Measurements from ENCODE around the gene CEACAM16.
"Not testable (repeated sequence)": the region's sequence is repeated elsewhere in the genome, so short reads cannot be mapped to it uniquely, and the experiment has no call there.

Gene CEACAM16

DNA sequence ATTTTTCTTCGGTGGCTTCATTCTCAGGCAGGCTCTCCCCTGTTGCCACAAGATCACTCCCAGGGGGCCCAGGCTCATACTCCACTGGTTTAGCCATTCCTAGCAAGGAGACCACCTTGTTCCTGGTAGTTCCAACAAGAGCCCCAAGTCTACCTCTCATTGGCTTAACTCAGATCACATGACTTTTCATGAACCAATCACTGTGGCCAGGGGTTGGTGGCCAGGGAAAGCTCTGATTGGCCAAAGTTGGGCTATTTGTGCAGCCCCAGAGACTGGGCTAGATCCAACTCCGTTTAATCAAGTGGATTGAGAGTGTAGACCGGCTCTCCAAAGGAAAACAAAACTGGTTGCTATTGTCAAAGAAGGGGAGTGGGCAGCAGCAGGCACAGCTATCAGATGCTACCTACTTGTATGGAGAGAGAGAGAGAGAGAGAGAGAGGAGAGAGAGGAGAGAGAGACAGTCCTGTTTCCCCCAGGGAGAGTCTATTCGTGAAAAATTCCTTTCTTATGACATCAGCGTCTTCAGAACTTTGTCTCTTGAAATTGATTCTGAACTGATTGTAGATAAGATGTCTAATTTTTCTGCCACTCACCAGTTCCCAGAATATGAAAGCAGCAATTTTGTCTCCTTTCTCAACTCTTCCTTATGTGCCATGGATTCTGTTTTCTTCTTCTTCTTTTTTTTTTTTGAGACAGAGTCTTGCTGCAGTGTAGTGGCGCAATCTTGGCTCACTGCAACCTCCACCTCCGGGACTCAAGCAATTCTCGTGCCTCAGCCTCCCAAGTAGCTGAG lies 21.7 kb upstream of the CEACAM16 start:
- no peak for DNase-seq (ENCODE audit: low read depth in 2 of 2)

- DNase-seq (ENCODE audit: low read depth in 2 of 2), result no peak
These were observed 18.4 kb upstream of the CEACAM16 start for GRCh38 chr19:44680536-44680935.

GRCh38 chr19:44681992-44682790 lies 16.8 kb upstream of the CEACAM16 start:
- no peak for DNase-seq (ENCODE audit: low read depth in 2 of 2)

DNA sequence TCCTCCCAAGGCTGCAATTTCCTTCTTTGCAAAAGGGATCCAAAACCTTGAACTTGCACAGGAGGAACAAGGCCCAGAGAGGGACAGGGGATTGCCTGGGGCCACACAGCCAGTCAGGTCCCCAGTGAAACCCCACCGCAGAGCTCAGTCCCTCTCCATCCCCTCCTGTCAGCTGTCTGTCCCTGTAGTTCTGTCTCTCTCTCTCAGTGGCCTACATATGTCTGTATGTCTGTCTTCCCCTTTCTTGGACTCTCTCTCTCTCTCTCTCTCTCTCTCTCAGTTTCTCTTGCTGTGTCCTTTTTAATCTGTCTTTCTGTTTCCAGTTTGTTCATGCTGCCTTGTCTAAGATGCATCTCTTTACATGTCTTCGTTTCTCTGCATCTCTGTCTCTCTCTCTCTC lies 16.1 kb upstream of the CEACAM16 start:
- no peak for DNase-seq (ENCODE audit: low read depth in 2 of 2)

GRCh38 chr19:44683434-44684210 lies 15.3 kb upstream of the CEACAM16 start:
- no peak for DNase-seq (ENCODE audit: low read depth in 2 of 2)

GRCh38 chr19:44684396-44684795 lies 14.6 kb upstream of the CEACAM16 start:
- not testable (repeated sequence) for DNase-seq (ENCODE audit: low read depth in 2 of 2)

DNA sequence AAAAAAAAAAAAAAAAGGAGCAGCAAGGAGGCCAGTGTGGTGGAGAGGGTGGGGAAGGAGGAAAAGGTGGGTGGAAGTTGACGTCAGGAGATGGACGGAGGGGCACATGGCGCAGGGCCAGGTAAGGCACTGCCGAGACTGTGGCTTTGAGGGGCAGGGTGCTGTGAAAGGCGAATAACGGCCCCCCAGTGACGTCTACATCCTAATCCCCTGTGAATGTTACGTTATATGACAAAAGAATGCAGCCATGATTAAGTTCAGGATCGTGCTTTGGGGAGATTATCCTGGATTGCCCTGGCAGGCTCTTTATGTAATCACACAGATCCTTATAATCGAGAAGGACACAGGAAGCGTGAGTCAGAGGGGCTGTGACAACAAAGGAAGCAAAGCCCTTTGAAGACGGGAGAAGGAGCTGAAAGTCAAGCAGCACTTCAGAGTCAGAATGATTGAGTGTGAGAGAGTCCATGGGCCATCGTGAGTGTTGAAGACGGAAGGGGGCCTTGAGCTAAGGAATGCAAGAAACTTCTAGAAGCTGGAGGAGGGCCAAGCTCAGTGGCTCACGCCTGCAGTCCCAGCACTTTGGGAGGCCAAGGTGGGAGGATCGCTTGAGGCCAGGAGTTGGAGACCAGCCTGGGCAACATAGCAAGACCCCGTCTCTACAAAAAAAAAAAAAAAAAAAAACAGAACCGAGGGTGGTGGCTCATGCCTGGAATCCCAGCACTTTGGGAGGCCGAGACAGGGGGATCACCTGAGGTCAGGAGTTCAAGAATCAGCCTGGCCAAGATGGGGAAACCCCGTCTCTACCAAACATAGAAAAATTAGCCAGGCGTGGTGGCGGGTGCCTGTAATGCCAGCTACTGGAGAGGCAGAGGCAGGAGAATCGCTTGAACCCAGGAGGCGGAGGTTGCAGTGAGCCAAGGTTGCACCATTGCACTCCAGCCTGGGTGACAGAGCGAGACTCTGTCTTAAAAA lies 13.8 kb upstream of the CEACAM16 start:
- no peak for DNase-seq (ENCODE audit: low read depth in 2 of 2)

- no peak for DNase-seq (ENCODE audit: low read depth in 2 of 2)
These were observed 13.1 kb upstream of the CEACAM16 start for GRCh38 chr19:44685877-44686276.

DNA sequence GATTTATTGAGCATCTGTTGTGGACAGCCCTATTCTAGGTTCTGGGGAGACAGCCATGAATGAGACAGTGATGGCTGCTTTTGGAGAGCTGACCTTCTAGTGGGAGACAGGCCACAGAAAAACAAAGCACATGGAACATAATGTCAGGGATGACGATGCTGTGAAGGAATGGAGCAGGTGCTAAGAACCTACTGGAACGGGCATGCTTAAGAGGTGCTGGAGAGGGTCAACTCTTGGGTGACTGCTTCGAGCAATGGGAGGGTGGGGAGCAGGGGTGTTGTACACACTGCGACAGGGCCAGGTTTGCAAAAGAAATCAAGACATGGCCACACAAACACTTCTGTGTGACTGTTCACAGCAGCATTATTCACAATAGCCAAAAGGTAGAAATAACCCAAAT lies 12.1 kb upstream of the CEACAM16 start:
- DNase-seq (ENCODE audit: low read depth in 2 of 2), result no peak

DNA sequence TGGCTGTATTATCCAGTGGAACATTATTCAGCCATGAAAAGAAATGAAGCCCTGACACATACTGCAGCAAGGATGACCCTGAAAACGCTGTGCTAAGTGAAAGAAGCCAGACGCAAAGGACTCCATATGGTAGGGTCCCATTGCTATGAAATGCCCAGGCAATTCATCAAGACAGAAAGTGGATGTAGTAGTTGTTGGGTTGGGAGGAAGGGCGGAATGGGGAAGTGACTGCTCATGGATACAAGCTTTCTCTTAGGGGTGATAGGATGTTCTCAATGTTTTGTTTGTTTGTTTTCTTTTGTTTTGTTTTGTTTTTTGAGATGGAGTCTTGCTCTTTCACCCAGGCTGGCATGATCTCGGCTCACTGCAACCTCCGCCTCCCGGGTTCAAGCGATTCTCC lies 11.1 kb upstream of the CEACAM16 start:
- no peak for DNase-seq (ENCODE audit: low read depth in 2 of 2)

GRCh38 chr19:44689290-44690130 lies 9.4 kb upstream of the CEACAM16 start:
- peak; percentile 77 to 82 for DNase-seq (ENCODE audit: low read depth in 2 of 2)

- no peak for DNase-seq (ENCODE audit: low read depth in 2 of 2)
These were observed 8.9 kb upstream of the CEACAM16 start for GRCh38 chr19:44690131-44690440.

DNA sequence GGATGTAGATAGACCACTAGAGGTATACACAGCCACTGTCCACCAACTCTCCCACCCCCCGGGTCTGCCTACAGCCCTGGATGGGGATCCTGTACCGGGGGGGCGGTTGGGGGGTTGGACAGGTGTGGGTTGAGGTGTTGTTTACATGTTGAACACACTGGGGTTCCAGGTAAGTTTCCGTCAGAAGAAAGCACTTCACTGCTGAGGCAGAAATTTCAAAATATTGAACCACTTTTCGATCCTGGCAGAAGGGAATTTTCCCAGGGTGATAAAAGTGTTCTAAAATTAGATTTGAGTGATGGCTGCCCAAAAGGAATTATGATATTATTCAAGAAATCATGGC lies 6.6 kb upstream of the CEACAM16 start:
- DNase-seq (ENCODE audit: low read depth in 2 of 2), result no peak

- peak; percentile 27 to 37 for DNase-seq (ENCODE audit: low read depth in 2 of 2)
These were observed 4.8 kb upstream of the CEACAM16 start for GRCh38 chr19:44694184-44694579.

DNA sequence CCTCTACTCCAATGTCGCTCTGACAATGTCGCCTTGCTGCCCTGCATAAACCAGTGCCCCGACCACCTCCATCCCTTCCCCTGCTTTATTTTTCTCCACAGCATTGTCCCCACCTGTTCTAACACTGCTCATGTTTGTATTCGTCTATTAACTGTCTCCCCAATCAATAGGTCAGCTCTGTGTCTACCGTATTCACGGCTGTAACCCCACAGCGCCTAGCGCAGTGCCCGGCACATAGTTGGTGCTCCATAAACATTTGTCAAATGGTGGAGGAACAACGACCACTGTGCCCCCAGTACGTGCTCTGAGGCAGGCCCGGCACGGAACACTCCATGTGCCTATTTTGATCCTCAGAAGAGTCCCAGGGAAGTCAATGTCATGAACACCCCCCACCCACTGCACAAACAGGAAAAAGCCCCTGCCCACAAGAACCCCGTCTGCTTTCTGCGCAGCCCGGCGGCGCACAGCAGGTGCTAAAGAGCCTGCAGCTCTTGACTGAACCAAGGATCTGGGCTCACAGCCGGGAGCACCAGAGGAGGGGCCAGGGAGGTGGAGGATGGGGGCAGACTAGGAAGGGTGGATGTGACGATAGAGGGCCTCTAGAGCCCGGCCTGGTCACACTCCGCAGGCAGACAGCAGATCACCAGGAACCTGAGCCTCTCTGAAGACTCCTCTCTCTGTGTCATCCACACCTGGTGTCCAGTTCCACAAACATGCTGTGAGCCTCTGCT lies 1.8 kb upstream of the CEACAM16 start:
- DNase-seq (ENCODE audit: low read depth in 2 of 2), result no peak

- DNase-seq (ENCODE audit: low read depth in 2 of 2), result no peak
These were observed 1.3 kb upstream of the CEACAM16 start for GRCh38 chr19:44697670-44698034.

- DNase-seq (ENCODE audit: low read depth in 2 of 2), result no peak
These were observed 1.6 kb downstream of the CEACAM16 start for GRCh38 chr19:44700547-44700946.

DNA sequence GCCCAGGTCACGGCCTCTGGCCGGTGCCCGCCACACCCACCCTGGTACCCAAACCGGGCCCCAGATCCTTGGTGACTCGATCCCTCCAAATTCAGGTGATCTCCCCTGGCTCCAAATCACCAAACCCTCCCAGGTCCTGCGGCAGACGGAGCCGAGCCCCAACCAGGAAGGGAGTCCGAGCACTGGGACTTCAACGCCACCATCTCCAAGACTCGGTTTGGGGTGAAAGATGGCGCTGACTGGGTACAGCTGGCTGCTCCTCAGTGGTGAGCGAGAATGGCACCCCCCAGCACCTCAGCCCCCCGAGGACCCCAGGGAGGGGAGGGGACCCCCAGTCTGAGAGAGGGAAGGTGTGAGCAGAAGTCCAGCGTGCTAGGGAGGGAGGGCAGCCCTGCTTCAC lies 2.3 kb downstream of the CEACAM16 start:
- DNase-seq (ENCODE audit: low read depth in 2 of 2), result no peak

GRCh38 chr19:44702551-44703176 lies 3.7 kb downstream of the CEACAM16 start:
- DNase-seq (ENCODE audit: low read depth in 2 of 2), result no peak
